NCI-H82 (cell line): Measurements from ENCODE around the gene DGKA.
A peak's percentile ranks its signal among the peaks of the same experiment; 100 is the strongest.

Experiments
- DNase-seq: peaks from one replicate; lab custom pipeline; 2025; lab: John Stamatoyannopoulos, UW

DGKA gene

DNA sequence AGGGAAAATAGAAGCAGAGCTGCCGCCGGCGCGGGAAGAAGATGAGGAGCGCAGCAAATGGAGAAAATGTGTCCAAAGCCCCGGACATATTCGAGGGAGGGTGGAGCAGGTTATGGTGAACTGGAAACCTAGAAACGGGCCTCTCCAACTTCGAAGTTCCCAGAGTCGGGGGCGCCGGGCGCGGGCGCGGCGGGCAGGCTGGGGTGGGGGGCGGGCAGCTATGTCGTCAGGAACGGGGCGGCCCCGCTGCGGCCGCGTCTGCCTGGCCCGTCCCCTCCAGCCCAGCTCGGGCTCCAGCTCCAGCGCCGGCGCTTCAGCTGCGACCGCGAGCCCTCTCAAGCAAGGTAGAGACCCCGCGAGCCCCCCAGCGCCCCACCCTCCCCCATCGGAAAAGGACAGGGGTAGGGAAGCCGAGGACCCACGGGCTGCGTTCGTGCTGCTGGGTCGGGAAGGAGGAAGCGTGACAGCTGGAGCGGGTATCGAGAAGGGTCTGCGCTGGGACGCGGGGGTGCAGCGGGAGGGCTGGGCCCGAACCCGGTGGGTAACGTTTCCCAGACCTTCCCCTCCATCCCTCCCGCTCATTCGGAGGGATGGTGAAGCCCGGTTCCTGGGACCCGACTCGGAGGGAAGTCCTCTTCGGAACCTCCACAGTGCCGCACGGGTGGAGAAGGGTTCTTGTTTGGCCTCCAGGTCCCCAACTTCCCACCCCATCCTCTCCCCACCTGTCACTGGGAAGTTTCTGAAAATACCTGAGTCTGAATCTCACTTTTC, 1.0 kb downstream of the DGKA start:
- DNase-seq, result peak; percentile 52

DNA sequence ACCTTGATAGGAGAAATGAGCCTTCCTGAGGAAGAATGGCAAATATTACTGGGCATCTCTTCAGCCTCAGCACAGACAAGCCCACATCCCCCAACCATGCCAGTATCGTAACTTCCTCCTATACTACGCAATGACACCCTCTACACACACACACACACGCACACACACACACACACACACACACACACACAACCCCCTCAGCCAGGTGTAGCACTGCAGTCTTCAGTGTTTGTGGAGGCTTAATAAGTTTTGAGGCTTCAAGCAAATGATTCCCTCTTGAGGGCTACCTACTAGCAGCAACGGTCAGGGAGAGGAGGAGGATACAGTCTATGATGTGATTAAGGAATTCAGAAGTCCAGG, 1.6 kb downstream of the DGKA start:
- DNase-seq, result no peak

GRCh38 chr12:55933169-55933798, 2.3 kb downstream of the DGKA start:
- no peak for DNase-seq

DNA sequence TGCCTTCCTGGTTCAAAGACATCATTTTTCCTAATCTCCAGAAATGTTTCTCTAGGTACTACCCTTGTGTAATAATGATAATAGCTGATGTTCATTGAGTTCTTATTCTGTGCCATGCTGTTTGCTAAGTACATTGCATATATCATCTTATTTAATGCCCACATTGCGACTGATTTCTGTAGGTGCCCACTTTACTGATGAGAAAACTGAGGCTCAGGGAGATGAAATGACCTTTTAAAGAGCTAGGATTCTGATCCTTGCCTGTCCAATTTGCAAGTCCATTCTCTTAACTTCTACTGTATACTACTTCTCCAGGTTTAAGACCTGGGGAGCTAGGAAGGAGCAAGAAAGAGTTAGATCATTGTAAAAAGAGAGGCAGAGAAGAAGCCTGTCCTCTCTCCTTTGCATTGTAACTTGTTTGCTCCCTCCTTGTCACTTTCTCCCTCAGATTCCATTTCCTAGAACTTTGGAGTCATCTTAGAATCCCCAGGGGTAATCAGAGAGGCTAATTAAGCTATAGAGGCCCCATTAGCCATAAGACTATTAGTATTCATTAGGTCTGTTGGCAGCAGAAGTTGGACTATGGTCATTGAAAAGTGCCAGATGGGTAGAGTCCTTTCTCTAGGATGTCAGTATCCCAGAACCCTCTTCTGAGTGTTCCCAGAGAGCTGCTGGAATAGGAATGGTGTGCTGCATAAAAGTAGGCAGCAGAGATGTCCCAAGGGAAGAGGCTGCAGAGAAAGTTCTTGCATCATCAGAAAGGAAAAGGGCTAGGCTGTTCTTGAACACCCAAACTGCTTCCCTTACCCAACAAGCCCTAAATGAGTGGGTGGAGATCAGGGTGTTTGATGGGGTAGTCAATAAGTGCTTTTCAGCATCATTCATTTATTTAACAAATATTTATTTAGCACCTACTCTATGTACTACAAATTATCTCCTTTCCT, 3.1 kb downstream of the DGKA start:
- peak; percentile 65 for DNase-seq

DNA sequence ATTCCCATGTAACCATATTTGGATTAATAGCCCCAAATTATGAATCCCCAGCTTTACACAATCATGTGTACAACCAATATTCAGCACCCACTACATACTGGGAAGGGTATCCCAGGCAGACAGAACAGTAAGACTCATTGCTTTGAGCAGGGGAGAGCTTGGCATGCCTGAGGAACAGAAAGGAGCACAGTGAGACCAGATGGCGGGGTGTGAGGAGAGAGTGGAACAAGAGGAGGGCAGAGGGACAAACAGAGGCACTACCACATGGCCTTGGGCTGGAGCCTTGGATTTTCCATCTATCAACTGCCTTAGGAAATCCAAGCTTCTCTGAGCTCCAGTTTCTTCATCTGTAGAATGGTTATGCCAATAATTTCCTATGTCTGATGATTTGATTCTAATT, 3.8 kb downstream of the DGKA start:
- DNase-seq, result peak; percentile 35

GRCh38 chr12:55935738-55936151, 4.8 kb downstream of the DGKA start:
- no peak for DNase-seq

DNA sequence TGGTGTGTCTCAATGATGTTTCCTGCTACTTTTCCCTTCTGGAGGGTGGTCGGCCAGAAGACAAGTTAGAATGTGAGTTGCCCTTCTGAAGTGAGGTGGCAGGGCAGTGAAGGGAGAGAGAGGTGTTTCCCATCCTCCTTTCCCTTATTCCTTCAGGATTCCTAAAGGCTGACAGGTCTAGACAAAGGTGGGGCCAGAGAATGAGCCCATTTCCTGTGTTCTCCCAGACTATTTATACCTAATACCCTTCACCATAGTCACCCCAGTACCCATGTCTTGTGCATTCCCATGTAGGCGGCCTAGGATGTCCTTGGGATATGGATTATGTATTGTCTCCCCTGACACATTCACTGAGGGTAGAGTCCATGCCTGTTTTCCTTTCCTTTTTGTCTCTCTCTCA, 7.0 kb downstream of the DGKA start:
- DNase-seq, result no peak

DNA sequence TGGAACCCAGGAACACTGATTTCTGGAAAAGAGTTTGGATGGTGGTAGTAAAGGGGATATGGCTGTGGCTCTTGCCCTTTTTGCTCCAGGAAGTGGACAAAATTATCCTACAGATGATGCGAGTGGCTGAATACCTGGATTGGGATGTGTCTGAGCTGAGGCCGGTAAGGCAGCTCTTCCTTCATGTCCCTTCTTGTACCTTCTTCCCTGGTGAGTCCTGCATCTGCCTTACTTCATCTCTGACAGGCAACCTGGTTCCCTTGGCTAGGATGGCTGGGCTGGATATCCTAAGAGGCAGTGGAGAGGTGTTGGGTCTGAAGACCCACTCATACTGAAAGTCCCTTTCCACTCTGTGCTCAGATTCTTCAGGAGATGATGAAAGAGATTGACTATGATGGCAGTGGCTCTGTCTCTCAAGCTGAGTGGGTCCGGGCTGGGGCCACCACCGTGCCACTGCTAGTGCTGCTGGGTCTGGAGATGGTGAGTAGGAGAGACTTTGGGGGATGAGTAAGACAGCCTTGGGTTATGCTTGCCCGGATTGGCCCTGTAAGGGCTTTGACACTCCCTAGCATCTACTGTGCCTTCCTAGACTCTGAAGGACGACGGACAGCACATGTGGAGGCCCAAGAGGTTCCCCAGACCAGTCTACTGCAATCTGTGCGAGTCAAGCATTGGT, 8.0 kb downstream of the DGKA start:
- DNase-seq, result no peak

DNA sequence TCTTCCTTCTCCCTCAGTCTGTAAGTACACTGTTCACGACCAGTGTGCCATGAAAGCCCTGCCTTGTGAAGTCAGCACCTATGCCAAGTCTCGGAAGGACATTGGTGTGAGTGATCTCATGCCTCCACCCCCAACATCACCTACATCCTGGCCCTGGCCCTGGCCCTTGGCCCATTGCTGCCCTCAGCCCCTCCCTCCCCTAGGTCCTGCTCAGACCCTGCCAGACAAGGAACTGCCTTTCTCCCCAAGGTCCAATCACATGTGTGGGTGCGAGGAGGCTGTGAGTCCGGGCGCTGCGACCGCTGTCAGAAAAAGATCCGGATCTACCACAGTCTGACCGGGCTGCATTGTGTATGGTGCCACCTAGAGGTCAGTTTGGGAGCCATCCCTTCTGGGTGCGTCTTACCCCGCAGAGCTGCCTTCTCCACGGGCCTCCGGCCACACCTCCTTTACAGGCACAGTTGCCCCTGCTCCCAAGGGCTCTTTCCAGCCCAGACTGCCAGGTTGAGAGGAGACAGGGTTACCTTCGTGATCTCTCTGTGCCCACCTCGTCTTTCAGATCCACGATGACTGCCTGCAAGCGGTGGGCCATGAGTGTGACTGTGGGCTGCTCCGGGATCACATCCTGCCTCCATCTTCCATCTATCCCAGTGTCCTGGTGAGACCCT, 9.2 kb downstream of the DGKA start:
- peak; percentile 89 for DNase-seq

DNA sequence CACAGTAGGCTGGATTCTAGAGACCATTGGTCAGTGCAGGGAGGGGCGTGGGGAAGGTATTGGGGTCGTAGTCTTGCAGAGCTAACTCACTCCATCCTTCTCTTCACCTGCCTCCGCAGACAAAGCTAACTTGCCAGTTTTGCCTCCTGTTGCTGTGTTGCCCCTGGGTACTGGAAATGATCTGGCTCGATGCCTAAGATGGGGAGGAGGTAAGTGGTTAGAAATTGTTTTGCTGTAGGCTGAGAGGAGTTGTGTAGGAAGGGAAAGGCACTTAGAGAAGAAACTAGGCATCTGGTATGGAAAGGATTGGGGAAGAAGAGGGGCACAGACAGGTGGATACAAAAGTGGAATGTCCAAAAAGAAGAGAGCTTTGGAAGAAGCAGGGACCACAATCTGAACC, 11.1 kb downstream of the DGKA start:
- DNase-seq, result no peak

- no peak for DNase-seq
Measured at GRCh38 chr12:55942577-55943136, 11.7 kb downstream of the DGKA start.

- DNase-seq, result no peak
Measured at GRCh38 chr12:55946553-55946952, 15.6 kb downstream of the DGKA start.

- no peak for DNase-seq
Measured at GRCh38 chr12:55955344-55955743, 24.4 kb downstream of the DGKA start.

GRCh38 chr12:55955800-55956508, 25.0 kb downstream of the DGKA start:
- DNase-seq, result peak; percentile 60

- no peak for DNase-seq
Measured at GRCh38 chr12:55957106-55957859, 26.3 kb downstream of the DGKA start.

DNA sequence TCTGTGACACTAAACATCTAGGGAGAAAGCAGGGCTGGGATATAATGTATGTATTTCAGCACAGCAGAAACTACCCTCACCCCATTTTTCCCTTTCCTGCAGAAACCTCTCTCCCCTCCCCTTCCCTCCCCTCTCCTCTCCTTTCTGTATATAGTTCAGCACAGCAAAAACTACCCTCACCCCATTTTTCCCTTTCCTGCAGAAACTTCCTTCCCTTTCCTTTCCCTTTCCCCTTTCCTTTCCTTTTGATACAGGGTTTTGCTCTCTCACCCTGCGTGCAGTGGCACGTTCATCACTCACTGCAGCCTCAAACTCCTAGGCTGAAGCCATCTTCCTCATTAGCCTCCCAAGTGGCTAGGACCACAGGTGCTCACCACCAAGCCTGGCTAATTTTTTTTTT, 32.8 kb downstream of the DGKA start:
- DNase-seq, result no peak

- no peak for DNase-seq
Measured at GRCh38 chr12:55965240-55965639, 34.3 kb downstream of the DGKA start.

GRCh38 chr12:55965941-55966407, 35.0 kb downstream of the DGKA start, which contains the start of gene PMEL:
Gene PMEL (minus strand): TSS chr12:55966042. CDS start chr12:55966011, 31 bp downstream.
- no peak for DNase-seq

GRCh38 chr12:55966408-55967281, 35.7 kb downstream of the DGKA start, which contains the start of gene CDK2:
Gene CDK2 (plus strand): TSS chr12:55966830. CDS start chr12:55967009, 179 bp downstream.
- DNase-seq, result peak; percentile 93
